HEK293 (cell line): ENCODE data around the gene SELPLG.

Source experiments
- CTCF ChIA-PET: fragments of 350-600 bp; formaldehyde crosslinking; extraction: SDS; loops from one replicate; lab custom pipeline; 2021; ENCODE audit warnings: antibody characterized with exemption; lab: Yijun Ruan, JAX
- POLR2A ChIA-PET: fragments of 300-600 bp; formaldehyde crosslinking; extraction: SDS; loops from one replicate; lab custom pipeline; 2020; ENCODE audit warnings: antibody characterized with exemption, inconsistent platforms; lab: Yijun Ruan, JAX
- H3K27ac ChIP-seq: fragments of 200-500 bp; sonication (Bioruptor generic); 2 replicates; pipeline ENCODE4 v1.5.1; 2014; ENCODE audit warnings: low read depth, low read length, control low read depth, inconsistent platforms; ENCODE audit errors: extremely low read depth
- H3K36me3 ChIP-seq, 2 experiments: fragments of 200-500 bp in 1 of 2; sonication (Bioruptor generic) in 1 of 2; 1 replicate in 1 of 2; 2 replicates in 1 of 2; pipeline ENCODE4 v1.5.1; 2014 to 2017; ENCODE audit warnings: inconsistent platforms in 2 of 2, low read length in 2 of 2; ENCODE audit not compliant: control insufficient read depth in 2 of 2, insufficient read depth in 1 of 2
- H3K4me1 ChIP-seq: fragments of 200-500 bp; sonication (Bioruptor generic); 2 replicates; pipeline ENCODE4 v1.5.1; 2014; ENCODE audit warnings: mild to moderate bottlenecking, low read length, inconsistent platforms; ENCODE audit not compliant: control insufficient read depth, insufficient read depth
- H3K4me3 ChIP-seq: 2 replicates; pipeline ENCODE4 v1.5.1; 2011; ENCODE audit warnings: low read depth, mild to moderate bottlenecking, control low read depth, low read length, moderate library complexity
- H3K9me3 ChIP-seq: fragments of 200-500 bp; sonication (Bioruptor generic); 2 replicates; pipeline ENCODE4 v1.5.1; 2014; ENCODE audit warnings: low read depth, low read length, inconsistent platforms; ENCODE audit not compliant: control insufficient read depth, insufficient read depth
- ELK4 ChIP-seq: IDR thresholded peaks from 2 replicates; pipeline ENCODE4 v1.6.1; 2011; ENCODE audit warnings: mild to moderate bottlenecking, low read depth, low read length, borderline replicate concordance
- HIC1 ChIP-seq: fragments of 450-650 bp; formaldehyde crosslinking; IDR thresholded peaks from 2 replicates; pipeline ENCODE4 v1.5.1; 2016; ENCODE audit warnings: missing biosample characterization, missing genetic modification characterization
- PRDM10 ChIP-seq: fragments of 450-650 bp; formaldehyde crosslinking; IDR thresholded peaks from 2 replicates; pipeline ENCODE4 v1.5.1; 2016; ENCODE audit warnings: missing biosample characterization, missing genetic modification characterization
- ZFP37 ChIP-seq: fragments of 450-650 bp; formaldehyde crosslinking; IDR thresholded peaks from 2 replicates; pipeline ENCODE4 v1.5.1; 2016; ENCODE audit warnings: missing biosample characterization, missing genetic modification characterization
- ZFP41 ChIP-seq: fragments of 450-650 bp; formaldehyde crosslinking; IDR thresholded peaks from 2 replicates; pipeline ENCODE4 v1.5.1; 2016; ENCODE audit warnings: missing biosample characterization, missing genetic modification characterization, borderline replicate concordance
- ZIC2 ChIP-seq: fragments of 450-650 bp; formaldehyde crosslinking; IDR thresholded peaks from 2 replicates; pipeline ENCODE4 v1.5.1; 2016; ENCODE audit warnings: missing biosample characterization, missing genetic modification characterization
- ZNF114 ChIP-seq: fragments of 450-650 bp; formaldehyde crosslinking; IDR thresholded peaks from 2 replicates; pipeline ENCODE4 v1.5.0; 2017; ENCODE audit warnings: missing biosample characterization, missing genetic modification characterization
- ZNF211 ChIP-seq: fragments of 450-650 bp; formaldehyde crosslinking; IDR thresholded peaks from 2 replicates; pipeline ENCODE4 v1.5.1; 2016; ENCODE audit warnings: low read depth, missing biosample characterization, missing genetic modification characterization
- ZNF341 ChIP-seq: fragments of 450-650 bp; formaldehyde crosslinking; IDR thresholded peaks from 2 replicates; pipeline ENCODE4; 2016; ENCODE audit warnings: low read depth, missing biosample characterization, missing genetic modification characterization
- ZNF585B ChIP-seq: fragments of 450-650 bp; formaldehyde crosslinking; IDR thresholded peaks from 2 replicates; pipeline ENCODE4 v1.5.1; 2016; ENCODE audit warnings: missing biosample characterization, missing genetic modification characterization
- ZNF645 ChIP-seq: fragments of 450-650 bp; formaldehyde crosslinking; IDR thresholded peaks from 2 replicates; pipeline ENCODE4; 2016; ENCODE audit warnings: missing biosample characterization, missing genetic modification characterization
- ZNF677 ChIP-seq: fragments of 450-650 bp; IDR thresholded peaks from 2 replicates; pipeline ENCODE4 v1.5.0; 2018; ENCODE audit warnings: missing biosample characterization, mild to moderate bottlenecking, missing genetic modification characterization, moderate library complexity
- ZSCAN16 ChIP-seq: fragments of 450-650 bp; formaldehyde crosslinking; IDR thresholded peaks from 2 replicates; pipeline ENCODE4 v1.5.1; 2016; ENCODE audit warnings: missing biosample characterization, missing genetic modification characterization
- ZXDB ChIP-seq: fragments of 450-650 bp; formaldehyde crosslinking; IDR thresholded peaks from 2 replicates; pipeline ENCODE4 v1.5.1; 2016; ENCODE audit warnings: missing biosample characterization, missing genetic modification characterization
- TF ChIP-seq, protein P1 (sequence below): fragments of 450-650 bp; formaldehyde crosslinking; IDR thresholded peaks from 2 replicates; pipeline ENCODE4 v1.5.1; 2017; ENCODE audit warnings: missing biosample characterization, missing genetic modification characterization
- TF ChIP-seq, protein P2 (sequence below): fragments of 450-650 bp; formaldehyde crosslinking; IDR thresholded peaks from 2 replicates; pipeline ENCODE4 v1.5.1; 2016; ENCODE audit warnings: missing biosample characterization, missing genetic modification characterization
- TF ChIP-seq, protein P3 (sequence below): fragments of 450-650 bp; formaldehyde crosslinking; conservative IDR thresholded peaks from 2 replicates; pipeline ENCODE4 v1.5.1; 2016; ENCODE audit warnings: low read depth, missing biosample characterization, missing genetic modification characterization
- TF ChIP-seq, protein P4 (sequence below): fragments of 450-650 bp; formaldehyde crosslinking; IDR thresholded peaks from 2 replicates; pipeline ENCODE4 v1.5.1; 2017; ENCODE audit warnings: missing biosample characterization, missing genetic modification characterization

Gene SELPLG

GRCh38 chr12:108649669-108650068 lies 16.0 kb upstream of the SELPLG start (continued):
- TF ChIP-seq, protein P1, sequence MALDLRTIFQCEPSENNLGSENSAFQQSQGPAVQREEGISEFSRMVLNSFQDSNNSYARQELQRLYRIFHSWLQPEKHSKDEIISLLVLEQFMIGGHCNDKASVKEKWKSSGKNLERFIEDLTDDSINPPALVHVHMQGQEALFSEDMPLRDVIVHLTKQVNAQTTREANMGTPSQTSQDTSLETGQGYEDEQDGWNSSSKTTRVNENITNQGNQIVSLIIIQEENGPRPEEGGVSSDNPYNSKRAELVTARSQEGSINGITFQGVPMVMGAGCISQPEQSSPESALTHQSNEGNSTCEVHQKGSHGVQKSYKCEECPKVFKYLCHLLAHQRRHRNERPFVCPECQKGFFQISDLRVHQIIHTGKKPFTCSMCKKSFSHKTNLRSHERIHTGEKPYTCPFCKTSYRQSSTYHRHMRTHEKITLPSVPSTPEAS (tag by site-specific recombination): no peak

DNA sequence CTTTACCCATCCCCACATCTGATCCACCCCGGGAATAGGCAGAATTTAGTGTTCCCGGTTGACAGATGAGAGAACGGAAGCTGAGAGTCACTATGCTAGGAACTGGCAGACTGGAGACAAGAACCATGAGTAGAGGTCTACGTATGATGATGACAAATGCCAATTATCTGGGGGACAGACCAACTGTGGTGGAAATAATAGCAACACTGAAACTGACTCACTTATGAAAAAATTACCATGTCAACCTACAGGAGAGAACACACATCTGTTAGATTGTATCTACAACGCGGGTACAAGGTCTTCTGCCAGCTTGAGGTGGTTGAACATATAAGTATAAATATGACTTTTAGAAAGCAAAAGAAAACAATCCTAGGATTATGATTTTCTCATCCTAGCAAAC lies 15.4 kb upstream of the SELPLG start:
- H3K36me3 ChIP-seq: peaks cover 15 to 88% of the 10 kb centered on the region in 2 experiments
- TF ChIP-seq, protein P2, sequence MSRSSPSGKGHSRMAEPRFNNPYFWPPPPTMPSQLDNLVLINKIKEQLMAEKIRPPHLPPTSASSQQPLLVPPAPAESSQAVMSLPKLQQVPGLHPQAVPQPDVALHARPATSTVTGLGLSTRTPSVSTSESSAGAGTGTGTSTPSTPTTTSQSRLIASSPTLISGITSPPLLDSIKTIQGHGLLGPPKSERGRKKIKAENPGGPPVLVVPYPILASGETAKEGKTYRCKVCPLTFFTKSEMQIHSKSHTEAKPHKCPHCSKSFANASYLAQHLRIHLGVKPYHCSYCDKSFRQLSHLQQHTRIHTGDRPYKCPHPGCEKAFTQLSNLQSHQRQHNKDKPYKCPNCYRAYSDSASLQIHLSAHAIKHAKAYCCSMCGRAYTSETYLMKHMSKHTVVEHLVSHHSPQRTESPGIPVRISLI: no peak
- TF ChIP-seq ZNF114 (tag by site-specific recombination): no peak
- no peak for TF ChIP-seq ZNF645 (tag by site-specific recombination)
- TF ChIP-seq ZIC2: no peak
- TF ChIP-seq ZNF585B (tag by site-specific recombination): no peak
- no peak for TF ChIP-seq PRDM10 (tag by site-specific recombination)
- no peak for TF ChIP-seq ZNF677
- TF ChIP-seq, protein P3, sequence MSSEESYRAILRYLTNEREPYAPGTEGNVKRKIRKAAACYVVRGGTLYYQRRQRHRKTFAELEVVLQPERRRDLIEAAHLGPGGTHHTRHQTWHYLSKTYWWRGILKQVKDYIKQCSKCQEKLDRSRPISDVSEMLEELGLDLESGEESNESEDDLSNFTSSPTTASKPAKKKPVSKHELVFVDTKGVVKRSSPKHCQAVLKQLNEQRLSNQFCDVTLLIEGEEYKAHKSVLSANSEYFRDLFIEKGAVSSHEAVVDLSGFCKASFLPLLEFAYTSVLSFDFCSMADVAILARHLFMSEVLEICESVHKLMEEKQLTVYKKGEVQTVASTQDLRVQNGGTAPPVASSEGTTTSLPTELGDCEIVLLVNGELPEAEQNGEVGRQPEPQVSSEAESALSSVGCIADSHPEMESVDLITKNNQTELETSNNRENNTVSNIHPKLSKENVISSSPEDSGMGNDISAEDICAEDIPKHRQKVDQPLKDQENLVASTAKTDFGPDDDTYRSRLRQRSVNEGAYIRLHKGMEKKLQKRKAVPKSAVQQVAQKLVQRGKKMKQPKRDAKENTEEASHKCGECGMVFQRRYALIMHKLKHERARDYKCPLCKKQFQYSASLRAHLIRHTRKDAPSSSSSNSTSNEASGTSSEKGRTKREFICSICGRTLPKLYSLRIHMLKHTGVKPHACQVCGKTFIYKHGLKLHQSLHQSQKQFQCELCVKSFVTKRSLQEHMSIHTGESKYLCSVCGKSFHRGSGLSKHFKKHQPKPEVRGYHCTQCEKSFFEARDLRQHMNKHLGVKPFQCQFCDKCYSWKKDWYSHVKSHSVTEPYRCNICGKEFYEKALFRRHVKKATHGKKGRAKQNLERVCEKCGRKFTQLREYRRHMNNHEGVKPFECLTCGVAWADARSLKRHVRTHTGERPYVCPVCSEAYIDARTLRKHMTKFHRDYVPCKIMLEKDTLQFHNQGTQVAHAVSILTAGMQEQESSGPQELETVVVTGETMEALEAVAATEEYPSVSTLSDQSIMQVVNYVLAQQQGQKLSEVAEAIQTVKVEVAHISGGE: no peak
- TF ChIP-seq, protein P4, sequence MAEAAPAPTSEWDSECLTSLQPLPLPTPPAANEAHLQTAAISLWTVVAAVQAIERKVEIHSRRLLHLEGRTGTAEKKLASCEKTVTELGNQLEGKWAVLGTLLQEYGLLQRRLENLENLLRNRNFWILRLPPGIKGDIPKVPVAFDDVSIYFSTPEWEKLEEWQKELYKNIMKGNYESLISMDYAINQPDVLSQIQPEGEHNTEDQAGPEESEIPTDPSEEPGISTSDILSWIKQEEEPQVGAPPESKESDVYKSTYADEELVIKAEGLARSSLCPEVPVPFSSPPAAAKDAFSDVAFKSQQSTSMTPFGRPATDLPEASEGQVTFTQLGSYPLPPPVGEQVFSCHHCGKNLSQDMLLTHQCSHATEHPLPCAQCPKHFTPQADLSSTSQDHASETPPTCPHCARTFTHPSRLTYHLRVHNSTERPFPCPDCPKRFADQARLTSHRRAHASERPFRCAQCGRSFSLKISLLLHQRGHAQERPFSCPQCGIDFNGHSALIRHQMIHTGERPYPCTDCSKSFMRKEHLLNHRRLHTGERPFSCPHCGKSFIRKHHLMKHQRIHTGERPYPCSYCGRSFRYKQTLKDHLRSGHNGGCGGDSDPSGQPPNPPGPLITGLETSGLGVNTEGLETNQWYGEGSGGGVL (tag by site-specific recombination): no peak
- no peak for TF ChIP-seq ZSCAN16 (tag by site-specific recombination)
- TF ChIP-seq, protein P1 (tag by site-specific recombination): no peak
- TF ChIP-seq ZFP41 (tag by site-specific recombination): no peak
- TF ChIP-seq HIC1 (tag by site-specific recombination): no peak
- no peak for TF ChIP-seq ZXDB (tag by site-specific recombination)
- TF ChIP-seq ELK4: no peak
- TF ChIP-seq ZNF341 (tag by site-specific recombination): no peak
- TF ChIP-seq ZNF211: no peak
- no peak for TF ChIP-seq ZFP37 (tag by site-specific recombination)

More for the DNA sequence above, 15.4 kb upstream of the SELPLG start:
- Histone ChIP-seq H3K4me3 (no peak overlapping the region), H3K9me3 (no peaks in the 10 kb centered on the region), H3K27ac (no peak overlapping the region), H3K4me1 (peaks cover 9% of the 10 kb centered on the region)
- CTCF ChIA-PET: interaction anchor here (0.7 to 2.4 kb wide), 4 partner anchors 13 to 1490 kb away, joined by 3 to 13 read pairs (median 4); no protein-coding TSS in a partner anchor
- POLR2A ChIA-PET: no interaction called here
